Measurements from ENCODE around the gene EIF1AD.
A peak's percentile ranks its signal among the peaks of the same experiment; 100 is the strongest.

The EIF1AD gene

DNA sequence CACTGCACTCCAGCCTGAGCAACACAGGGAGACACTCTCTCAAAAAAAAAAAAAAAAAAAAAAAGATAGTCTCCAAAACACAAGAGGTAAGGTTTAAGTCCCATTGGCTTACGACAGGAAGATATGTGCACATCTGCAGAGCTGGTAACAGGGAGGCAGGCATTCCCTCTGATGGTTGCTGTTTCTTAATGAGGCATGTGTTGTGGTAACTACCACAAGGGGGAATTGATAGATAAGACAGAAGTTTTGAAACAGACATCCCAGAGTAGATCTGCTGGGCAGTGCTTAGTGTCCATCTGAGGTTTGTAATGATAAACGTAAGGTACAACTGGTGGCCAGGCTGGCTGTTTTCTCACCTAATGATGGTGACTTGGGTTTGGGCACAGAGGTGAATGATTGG is 4.7 kb downstream of the EIF1AD start:
- DNase-seq = no peak

DNA sequence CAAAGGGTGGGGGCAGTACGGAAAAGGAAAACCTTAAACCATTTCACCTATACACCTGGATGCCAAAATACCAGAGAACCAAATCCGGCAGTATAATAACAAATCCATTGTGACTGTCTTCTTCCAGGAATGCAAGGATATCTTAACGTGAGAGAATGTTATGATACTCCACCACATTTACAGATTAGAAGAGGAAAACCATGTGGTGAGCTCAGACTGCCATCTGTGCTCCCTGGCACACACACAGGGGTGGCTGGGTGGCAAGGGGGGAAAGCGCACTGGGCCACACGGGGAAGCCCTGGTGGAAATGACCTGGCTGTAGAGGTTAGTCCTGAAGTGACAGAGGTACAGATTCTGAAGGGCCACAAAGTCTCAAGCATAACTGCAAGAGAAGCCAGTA is 9.9 kb downstream of the EIF1AD start:
- no peak for DNase-seq

DNA sequence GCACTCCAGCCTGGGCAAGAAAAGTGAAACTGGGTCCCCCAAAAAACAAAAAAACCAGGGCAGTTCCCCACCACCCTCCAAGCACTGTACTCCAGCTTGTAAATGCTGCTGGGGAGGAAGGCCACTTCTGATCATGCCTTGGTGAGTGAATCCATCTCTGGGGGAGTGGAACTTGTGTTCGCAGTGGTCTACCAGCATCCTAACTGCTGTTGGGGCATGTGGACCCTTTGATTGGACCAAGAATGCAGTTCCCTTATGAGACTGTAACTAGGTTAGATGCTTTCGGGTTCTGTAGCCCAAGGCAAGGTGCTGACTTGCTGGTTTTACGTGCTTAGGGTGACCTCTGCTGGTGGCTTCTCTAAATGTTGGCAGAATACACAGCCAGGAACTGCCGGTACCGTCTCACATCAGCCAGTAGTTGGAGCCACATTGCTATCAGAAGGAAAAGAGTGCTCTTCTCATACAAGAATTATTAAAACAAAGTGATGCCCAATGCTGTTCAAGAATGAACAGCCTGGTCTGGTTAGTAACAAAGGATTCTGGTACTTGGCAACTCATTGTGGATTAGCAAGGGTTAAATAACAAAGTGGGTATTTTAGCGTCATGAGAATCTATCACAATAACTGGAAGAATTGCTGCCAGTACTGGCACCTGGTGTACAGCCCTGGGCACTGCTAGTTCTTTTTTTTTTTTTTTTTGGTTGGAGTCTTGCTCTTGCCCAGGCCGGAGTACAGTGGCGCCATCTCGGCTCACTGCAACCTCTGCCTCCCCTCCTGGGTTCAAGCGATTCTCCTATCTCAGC is 13.0 kb downstream of the EIF1AD start:
- peak; percentile 81 to 89 for DNase-seq

DNA sequence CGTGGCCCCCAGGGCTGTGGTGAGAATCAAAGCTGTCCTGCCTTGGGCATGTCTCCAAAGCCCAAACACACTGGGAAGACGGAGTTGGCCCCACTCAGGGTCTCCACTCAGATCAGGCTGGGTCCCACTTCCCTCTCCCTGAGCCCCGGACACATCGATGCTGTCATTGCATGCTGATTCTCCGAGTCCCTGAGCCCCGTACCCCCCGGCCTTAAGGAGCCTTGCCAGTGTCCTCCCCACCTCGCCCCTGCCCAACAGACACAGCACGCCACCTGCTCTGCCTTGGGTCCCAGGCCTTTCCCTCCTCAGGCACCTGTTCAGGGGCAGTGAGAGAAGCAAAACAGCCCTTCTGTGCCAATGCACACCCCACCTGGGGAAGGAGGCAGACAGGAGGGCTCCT is 14.6 kb downstream of the EIF1AD start:
- DNase-seq = no peak

DNA sequence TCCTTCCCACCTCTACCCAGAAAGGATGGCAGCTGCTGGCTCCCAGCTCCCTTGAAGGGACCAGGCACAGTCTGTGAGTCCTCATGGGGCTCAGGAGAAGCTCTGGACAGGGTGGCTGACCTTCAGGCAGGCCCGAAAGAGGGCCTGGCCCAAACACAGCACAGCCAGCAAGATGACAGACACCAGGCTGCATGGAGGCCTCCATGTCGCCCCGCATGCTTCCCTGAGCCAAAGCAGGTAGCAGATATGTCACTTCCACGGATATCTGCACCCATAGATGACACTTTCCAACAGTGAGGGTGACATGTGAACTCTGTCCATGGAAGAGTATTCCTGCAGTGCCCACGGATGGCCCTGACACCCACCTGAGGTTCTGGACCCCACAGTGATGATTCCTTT is 18.4 kb downstream of the EIF1AD start:
- DNase-seq = no peak

DNA sequence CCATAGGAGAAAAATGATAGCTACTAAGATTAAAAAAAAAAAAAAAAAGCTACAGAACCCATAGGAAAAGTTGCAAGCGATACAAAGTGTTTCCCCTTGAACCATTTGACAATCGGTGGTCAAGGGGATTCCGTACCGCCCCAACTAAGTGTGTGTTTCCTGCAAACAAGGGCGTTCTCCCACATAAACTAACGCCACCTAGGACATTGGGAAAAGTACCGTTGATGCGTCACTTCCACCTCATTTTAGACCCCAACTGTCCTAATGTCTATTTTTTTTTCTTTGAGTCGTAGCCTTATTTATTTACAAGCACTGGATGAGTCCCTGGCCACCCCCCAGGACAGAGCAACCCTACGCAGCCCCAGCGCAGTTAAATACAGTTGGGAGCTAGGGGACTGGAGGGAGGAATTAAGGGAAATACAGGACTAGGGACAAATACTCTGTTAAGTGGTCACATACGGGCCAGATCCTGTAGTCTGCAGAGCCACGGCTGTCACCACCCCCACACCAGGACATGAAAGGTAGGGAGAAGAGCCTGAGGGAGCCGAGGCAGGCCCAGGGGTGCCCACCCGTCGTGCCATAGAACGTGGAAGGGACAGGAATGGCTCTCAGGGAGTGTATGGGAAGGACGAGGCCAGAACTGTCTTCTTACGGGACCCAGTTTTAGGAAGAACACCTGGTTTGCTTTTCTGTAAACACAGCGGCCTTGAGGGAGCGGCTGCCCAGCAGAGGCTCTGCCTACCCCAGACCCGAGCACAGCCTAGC is 19.0 kb downstream of the EIF1AD start:
- DNase-seq = no peak

GRCh38 chr11:65981972-65982823 is 19.8 kb downstream of the EIF1AD start:
- DNase-seq = no peak

GRCh38 chr11:65981101-65981740 is 20.7 kb downstream of the EIF1AD start:
- DNase-seq = no peak

DNA sequence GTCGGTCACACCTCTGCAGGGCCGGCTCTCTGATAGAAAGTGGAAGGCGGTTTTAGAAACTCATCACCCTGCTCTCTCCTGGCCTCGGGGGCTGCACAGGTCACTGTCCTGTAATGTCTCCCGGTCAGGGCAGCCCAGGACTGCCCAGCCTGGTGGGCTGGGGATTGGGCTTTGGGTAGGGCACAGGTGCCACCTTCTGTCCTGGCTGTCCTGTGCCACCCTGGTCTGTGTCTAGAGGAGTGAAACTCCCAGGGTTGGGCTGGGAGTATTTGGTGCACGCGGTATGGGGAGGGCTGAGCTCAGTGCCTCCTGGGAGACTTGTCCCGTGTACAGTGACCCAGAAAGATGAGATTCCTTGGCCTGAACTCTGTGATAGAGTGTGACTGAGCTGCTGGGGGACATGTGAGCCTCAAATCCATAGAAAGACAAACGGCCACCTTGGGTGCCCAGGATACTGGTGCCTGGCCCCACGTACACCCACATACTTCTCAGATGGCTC is 22.6 kb downstream of the EIF1AD start:
- DNase-seq = no peak

- DNase-seq = no peak
Observed at GRCh38 chr11:65978391-65979238, 23.3 kb downstream of the EIF1AD start.

DNA sequence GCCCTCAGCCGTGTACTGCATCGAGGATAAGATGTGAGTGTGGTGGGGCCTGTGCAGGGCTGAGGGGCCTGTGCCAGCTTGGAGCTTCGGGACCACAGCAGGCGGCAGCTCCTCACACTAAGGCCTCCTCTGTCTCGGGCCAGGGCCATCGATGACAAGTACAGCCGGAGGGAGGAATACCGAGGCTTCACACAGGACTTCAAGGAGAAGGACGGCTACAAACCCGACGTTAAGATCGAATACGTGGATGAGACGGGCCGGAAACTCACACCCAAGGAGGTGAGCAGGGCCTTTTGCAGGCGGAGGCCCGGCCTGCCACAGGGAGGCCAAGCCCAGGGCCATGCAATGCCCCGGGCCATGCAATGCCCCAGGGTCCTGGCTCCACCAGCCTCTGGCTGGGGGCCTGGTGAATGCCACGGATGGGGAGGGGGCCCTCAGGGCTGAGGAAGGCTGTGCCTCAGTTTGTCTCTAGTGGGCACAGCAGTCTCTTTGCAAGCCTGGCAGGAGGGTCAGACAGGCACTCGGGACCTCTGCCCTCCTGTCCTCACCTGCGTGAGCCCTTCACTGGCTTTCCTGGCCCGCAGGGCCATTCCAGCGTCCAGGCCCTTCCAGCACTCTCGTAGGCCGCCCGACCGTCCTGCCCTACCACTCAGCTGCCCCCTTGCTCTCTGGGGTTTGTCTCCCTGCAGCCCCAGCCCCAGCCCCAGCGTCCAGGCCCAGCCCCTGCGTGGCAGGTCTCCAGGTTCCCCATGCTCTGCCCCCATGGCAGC is 24.2 kb downstream of the EIF1AD start:
- DNase-seq = no peak

DNA sequence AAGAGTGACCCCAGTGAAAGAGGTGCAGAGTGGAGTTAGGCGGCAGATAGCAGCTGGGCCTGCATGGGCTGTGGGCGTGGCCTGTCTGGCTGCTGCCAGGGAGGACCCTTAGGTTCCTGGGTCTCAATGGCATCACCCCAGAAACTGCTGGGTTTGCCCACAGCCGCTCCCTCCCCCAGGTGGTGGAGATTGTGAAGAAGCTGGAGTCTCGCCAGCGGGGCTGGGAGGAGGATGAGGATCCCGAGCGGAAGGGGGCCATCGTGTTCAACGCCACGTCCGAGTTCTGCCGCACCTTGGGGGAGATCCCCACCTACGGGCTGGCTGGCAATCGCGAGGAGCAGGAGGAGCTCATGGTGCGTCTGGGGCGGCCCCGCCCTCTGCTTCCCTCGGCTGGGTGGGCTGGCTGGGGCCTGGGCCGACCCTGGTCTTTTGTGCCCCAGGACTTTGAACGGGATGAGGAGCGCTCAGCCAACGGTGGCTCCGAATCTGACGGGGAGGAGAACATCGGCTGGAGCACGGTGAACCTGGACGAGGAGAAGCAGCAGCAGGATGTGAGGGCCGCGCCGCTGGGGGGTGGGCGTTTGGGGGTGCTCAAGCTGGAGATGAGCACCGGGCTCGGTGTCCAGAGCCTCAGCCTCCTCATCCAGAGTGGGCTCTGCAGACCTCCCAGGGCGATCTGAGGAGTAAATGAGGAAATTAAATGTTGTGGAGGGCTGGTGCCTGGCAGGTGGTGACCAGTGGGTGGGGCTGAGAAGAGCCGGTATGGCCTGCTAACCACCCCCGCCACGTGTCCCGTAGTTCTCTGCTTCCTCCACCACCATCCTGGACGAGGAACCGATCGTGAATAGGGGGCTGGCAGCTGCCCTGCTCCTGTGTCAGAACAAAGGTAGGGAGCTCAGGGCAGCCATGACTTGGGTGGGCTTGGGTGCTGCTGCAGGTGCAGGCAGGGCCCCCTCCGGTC is 25.5 kb downstream of the EIF1AD start:
- no peak for DNase-seq

- no peak for DNase-seq
Observed at GRCh38 chr11:65975771-65976170, 26.2 kb downstream of the EIF1AD start.

GRCh38 chr11:65973439-65974110 is 28.4 kb downstream of the EIF1AD start:
- DNase-seq = no peak

DNA sequence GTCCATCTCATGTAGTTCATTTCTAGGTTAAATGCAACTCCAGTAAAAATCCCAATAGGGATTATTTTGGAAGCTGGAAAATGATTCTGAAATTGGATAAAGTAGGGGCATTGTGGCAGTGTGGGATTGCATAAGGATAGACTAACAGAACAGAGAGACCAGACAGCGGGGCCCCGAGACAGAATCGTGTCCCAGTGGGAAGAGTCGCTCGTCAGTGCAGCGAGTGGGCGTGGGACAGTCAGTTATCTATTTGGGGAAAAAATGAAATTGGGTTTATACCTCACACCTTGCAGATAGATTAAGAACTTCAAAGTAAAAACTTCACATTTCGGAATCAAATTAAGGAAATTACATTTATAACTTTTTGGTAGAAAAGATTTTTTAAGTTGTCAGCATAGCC is 29.8 kb downstream of the EIF1AD start:
- no peak for DNase-seq

- DNase-seq = no peak
Observed at GRCh38 chr11:65968600-65969482, 33.1 kb downstream of the EIF1AD start.

DNA sequence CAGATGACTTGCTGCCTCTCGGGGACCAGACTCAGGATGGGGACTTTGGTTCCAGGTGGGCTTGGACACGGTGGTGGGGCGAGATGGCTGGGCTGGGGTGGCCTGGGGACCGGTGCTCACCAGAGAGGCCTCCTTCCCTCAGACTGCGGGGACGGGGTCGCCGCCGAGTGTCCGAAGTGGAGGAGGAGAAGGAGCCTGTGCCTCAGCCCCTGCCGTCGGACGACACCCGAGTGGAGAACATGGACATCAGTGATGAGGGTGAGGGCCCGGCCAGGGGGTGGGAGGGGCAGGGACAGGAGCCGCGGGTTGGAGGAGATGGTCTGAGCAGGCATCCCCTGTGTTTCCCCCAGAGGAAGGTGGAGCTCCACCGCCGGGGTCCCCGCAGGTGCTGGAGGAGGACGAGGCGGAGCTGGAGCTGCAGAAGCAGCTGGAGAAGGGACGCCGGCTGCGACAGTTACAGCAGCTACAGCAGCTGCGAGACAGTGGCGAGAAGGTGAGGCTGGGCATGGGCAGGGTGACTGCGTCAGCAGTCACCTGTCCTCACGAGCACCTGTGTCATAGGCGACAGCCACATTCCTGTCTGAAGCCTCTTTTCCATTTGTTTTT is 34.5 kb downstream of the EIF1AD start:
- DNase-seq = no peak

Measured in stimulated activated CD4-positive, alpha-beta T cell treated with anti-CD3 and anti-CD28 coated beads, Interleukin-4, amount 100 ng/mL, for 4 hours (primary cell).